Iris pigment epithelial cell (primary cell): ENCODE results near the gene GALNT10.

Source experiments
- DNase-seq: peaks from one replicate; pipeline ENCODE4 v3.0.0-alpha.2; 2011; ENCODE audit warnings: low read depth

The GALNT10 gene

DNA sequence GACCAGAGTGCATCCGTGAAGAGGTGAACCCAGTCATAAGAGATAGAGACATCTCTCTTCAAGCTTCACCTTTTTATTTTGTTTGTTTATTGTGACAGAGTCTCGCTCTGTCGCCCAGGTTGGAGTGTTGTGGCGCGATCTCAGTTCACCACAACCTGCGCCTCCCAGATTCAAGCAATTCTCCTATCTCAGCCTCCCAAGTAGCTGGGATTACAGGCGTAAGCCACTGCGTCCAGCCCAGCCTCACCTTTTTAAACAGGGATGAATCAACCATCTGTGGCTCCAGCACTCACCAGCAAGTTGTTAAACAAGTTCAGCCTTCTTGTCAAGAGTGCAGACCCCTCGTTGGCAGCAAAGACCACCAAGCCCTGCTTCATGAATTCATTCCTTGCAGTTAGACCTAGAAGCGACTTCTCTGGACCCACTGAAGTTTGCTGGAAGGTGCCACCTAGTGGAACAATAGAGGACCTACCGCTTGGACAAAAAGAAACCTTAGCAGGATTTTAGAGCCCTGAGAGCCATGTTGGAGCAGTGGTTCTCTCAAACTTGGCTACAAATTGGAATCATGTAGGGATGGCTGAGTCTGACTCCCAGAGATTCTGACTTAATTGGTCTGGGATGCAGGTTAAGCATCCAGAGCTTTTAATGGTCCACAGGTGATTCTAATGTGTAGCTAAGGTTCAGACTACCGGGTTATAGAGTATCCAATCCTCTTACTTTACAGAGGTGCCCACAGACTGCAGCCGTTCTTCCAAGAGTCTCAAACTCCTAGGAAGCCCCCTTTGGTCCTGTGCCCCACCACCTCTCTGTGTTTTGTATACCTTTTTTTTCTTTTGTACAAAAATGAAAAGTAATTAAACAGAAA lies 10.5 kb upstream of the GALNT10 start:
- peak; percentile 72 for DNase-seq

- no peak for DNase-seq
These were observed 9.4 kb upstream of the GALNT10 start for GRCh38 chr5:154181161-154181560.

DNA sequence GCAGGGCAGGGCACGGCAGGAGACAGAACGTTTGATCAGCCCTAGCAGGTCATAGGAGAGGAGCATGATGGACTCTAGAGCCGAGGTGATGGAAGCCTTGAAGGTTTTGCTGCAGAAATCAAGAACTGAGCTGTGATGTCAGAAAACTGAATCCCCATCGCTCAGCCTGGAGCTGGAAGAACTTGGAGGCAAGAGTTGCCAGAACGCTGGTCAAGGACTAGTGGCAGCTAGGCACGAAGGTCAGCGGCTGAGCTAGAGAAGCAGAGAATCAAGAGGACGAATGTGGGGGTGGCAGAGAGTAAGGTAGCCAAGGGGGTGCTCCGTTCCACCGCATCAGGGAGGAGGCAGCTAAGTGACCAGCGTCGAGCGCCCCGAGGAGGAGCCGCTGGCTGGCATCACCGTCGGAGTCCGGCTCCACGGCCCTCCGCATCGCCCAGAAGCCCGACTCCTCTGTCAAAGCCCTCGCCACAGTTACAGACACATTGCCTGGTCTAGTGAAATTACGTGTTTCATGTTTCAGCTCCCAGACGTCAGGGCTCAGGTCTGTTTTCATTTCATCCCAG lies 1.2 kb upstream of the GALNT10 start:
- DNase-seq: no peak

- DNase-seq: peak; percentile 66
These were observed 526 bp upstream of the GALNT10 start for GRCh38 chr5:154189819-154190594.

DNA sequence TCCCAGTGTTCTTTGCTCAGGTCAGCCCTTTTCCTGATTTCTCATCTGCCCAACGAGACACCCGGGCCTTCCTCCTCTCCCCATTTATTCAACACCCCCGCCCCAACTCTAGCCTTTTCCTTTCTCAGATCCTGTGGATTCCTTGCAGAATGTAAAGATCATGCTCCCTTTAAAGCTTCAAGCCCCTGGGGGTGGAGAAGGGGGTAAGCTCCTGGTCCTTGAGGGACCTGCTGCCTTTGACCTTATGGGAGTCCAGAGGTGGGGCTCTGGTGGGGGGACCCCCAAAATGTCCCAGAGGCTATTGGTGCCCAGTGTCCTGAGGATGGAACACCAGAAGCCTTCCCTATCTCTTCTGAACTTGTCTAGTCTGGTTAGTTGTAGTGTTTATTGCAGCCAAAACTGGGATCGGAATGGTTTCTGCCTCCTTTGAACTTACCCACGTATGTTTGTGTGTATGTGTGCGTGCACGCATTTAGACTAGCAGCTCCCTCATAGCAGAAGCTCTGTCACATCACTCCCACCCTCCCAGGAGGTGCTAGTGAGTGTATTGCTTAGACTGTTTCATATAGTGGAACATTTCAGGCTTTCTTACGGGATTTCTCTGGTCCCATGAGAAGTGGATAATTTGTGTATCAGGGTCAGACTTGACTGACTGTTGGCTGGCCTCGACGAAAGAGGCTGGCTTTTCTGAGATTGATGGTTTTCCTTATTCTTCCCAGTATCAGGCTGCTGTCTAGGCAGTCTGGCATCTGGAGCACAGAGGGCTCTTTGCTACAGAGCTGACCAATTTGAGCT lies 1.1 kb downstream of the GALNT10 start:
- DNase-seq: peak; percentile 48

- DNase-seq: no peak
These were observed 2.8 kb downstream of the GALNT10 start for GRCh38 chr5:154193283-154193682.

DNA sequence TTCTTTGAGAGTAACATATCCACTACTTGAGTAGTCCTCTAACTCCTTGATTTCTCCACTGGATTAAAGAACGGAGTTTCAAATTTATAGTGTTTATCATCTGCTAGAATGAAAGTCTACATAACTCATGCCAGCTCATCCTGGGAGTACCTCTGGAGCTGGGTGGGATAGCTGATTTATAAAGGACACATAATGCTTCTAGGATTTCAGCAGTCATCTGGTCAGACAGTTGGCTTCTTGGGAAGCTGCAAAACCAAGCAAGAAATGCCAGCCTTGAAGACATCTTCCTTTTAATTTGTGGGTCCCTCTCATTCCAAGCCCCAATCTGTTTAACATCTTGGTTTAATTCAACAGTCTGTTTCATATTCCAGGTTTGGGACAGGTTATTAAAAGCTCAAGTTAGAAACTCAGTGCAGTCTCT lies 3.2 kb downstream of the GALNT10 start:
- DNase-seq: no peak

DNA sequence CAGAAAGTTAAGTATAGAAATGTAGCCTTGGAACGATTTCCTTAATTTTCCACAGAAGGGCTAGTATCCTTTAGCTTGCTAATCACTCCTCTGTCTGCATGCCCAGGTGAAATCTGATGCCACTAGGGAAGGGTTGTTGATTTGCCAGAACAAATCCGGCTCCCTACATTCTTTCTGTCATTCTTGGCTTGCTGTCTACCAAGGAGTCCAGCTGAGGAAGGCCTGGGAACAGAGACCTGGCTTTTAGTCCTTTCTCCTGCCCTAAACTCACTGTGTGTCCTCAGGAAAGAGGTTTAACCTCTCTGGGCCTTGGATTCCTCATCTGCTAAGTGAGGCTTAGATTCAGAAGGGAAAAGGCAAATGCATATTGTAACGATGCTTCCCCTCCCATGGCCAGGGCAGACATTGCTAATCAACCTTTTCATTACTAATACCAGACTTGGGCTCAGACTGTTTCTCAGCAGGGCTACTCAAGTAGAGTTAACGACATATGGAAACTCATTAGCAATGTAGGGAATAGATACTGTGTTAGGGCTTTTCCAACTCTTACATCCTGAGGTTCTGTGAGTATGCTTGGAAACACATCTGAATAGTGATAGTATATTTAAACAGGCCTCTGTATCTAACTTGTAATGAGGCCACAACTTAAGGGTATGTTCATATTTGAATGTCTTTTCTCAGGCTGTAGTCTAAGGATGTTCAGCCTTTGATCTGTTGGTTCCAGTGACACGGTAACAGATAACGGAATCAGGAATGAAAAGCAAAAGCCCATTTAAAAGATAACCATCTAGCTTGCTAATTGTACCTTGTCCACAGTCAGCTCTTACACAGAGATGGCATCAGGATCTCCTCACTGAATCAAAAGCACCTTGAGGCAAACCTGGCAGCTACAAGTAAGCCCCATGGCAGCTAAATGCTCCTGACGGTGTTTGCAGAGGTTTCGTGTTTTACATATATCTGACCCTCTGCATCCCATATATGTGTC lies 4.1 kb downstream of the GALNT10 start:
- peak; percentile 68 for DNase-seq

DNA sequence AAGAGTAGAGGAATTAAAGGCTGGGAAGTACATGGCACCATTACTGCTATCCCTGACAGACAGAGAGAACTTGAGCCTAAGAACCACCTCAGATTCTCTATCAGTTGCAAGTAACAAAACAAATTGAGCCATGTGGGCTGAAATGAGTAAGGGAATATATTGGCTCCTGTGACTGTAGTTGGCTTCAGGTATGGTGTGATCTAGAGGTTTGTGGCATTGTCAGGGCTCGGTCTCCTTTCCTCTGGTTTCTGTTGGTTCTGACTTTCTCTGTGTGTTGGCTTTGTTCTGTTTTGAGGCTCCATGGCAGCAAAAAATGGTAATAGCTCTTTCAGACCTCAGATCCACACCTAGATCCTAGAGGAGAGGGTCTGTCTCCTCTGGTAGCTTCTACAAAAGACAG lies 5.7 kb downstream of the GALNT10 start:
- no peak for DNase-seq

DNA sequence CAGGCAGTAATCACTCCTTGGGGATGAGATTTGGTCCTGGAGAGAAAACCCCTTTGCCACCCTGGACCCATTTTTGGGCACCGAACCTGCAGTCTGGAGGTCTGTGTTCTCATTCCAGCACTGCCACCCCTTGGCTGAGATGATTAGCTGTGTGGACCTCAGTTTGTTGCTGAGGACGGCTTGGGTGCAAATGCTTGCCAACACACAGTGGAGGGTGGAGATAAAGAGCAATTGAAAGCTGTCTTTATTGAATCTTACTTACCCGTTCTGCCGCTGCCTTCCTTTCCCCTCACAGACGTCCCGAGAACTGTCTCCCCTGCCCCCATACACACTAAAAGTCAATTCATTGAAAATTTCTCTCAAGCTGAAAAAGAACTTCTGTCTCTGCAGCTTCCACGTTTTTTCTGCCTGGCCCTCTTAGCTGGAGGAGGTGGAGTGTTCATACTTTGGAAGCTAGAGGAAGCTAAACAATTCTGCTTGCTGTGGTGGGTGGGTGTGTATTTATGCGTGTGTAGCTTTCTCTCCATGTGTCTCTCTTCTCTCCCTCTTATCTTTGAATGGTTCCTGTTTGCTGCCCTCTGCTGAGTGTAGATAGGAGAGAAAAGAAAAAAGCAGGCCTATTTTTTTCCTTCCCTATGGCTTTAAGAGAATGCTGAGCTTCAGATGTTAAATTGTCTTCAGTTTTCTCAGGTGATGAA lies 6.6 kb downstream of the GALNT10 start:
- DNase-seq: peak; percentile 66

- peak; percentile 71 for DNase-seq
These were observed 7.4 kb downstream of the GALNT10 start for GRCh38 chr5:154197801-154198491.

GRCh38 chr5:154198611-154199230 lies 8.2 kb downstream of the GALNT10 start:
- DNase-seq: peak; percentile 85

GRCh38 chr5:154199263-154199662 lies 8.7 kb downstream of the GALNT10 start:
- no peak for DNase-seq

GRCh38 chr5:154199671-154200220 lies 9.2 kb downstream of the GALNT10 start:
- no peak for DNase-seq

DNA sequence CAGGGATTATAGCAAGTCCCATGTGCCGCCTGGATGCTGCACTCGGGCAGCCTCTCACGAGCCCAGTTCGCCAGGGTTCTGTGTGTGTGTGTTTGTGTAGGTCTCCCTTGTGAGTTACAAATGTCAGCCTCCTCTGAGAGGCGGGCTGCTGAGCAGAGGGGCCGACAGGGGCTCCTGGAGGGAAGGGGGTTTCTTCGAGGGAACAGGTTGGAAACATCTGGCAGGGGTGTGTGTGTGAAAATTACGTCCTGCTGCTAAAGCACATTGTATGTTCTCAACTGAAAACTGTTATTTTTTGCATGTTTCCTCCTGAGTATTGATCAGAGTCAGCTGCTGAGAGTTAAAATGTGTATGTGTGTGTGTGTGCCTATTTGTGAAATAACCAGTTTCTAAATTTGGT lies 9.7 kb downstream of the GALNT10 start:
- no peak for DNase-seq

GRCh38 chr5:154201108-154201769 lies 10.7 kb downstream of the GALNT10 start:
- DNase-seq: no peak

DNA sequence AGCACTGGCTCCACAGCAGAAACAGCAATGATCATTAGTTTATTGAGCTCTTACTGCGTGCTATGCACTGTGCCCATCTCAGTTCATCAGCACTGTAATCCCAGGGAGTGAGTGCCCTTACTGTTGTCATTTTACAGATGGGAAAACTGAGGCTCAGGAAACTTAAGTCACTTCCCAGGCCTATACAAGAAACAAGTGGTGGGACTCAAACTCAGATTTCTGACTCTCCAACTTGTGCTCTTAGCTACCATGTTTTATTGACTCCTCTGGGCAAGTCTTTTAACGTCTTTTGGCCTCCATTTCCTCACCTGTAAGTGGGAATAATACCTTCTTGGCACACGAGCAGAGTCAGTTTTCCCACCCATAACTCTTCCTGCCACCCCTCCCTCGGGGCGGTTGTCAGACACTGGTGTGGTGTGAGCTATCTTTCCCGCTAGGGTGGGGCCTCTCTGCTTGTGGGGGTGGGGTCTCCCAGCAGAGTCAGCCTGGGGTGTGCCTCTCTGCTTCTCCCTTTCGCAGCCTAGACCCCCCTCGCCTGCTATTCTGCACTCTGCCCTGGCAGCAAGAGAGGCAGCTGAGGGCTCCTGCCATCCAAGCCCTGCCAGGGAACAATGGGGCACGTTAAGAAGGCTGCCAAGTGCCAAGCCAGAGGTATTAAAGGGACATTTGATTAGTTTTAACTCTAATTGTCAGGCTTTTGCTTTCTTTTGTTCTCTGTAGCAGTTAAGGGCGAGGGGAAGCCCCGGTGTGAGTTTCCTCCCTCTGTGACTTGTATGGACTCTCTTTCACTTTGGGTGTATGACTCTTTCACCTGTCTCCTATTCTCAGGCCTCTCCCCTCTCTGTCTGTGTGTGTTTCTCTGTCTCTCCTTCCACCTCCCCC lies 12.1 kb downstream of the GALNT10 start:
- no peak for DNase-seq
